ENCODE measurements around the gene HCFC1R1.

GRCh38 chr16:3026609-3027488, 3.1 kb upstream of the HCFC1R1 start:
- TF ChIP-seq EZH2 (IDR thresholded peaks at IDR 0.05; ENCODE audit: borderline replicate concordance, low read length) (no peak), CTCF (IDR thresholded peaks at IDR 0.05; ENCODE audit: low read length) (no peak)

Data from OCI-LY1 (cell line).